ENCODE data around the gene CFTR. TPM values are rescaled to one million over a fixed set of nuclear protein-coding genes. Genes with fewer than 3 reads are reported as not detected.
A peak's percentile ranks its signal among the peaks of the same experiment; 100 is the strongest.

CFTR gene
- polyA plus RNA-seq, 2 of the 4 experiments (the other 2 are of a cell fraction), result 0.13 to 0.31 TPM

DNA sequence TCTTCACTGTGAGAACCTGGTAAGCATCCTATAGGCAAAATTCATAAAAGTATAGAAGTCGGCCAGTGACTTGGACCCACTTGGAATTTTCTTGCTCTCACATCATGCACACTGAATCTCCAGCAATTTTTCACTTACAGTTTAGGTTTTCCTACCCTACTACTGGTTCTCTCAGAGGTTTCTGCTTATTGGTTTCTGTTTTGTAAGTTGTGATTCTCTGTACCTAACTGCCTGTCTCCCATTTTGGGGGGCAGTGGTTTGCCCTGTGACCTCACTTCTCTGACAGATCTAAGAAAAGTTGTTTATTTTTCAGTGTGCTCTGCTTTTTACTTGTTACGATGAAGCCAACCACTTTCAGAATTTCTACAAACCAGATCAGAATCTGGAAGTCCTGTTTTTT lies 158.1 kb downstream of the CFTR start:
- H3K4me2 ChIP-seq, result no peak overlapping the region
- TF ChIP-seq FOXS1 (CRISPR knock-in tag; IDR thresholded peaks at IDR 0.05), result no peak
- no peak for TF ChIP-seq JUNB (IDR thresholded peaks at IDR 0.05)
- TF ChIP-seq, protein P1, sequence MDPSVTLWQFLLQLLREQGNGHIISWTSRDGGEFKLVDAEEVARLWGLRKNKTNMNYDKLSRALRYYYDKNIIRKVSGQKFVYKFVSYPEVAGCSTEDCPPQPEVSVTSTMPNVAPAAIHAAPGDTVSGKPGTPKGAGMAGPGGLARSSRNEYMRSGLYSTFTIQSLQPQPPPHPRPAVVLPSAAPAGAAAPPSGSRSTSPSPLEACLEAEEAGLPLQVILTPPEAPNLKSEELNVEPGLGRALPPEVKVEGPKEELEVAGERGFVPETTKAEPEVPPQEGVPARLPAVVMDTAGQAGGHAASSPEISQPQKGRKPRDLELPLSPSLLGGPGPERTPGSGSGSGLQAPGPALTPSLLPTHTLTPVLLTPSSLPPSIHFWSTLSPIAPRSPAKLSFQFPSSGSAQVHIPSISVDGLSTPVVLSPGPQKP (IDR thresholded peaks at IDR 0.05; ENCODE audit: low read depth, low read length), result no peak
- TF ChIP-seq POLR2A (IDR thresholded peaks at IDR 0.05; ENCODE audit: low read length), result no peak
- TF ChIP-seq SMC3 (IDR thresholded peaks at IDR 0.05), result no peak
- no peak for TF ChIP-seq CBX8 (IDR thresholded peaks at IDR 0.05)
- TF ChIP-seq, protein P2, sequence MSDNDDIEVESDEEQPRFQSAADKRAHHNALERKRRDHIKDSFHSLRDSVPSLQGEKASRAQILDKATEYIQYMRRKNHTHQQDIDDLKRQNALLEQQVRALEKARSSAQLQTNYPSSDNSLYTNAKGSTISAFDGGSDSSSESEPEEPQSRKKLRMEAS (IDR thresholded peaks at IDR 0.05), result no peak
- ChIA-PET CTCF (no interaction called here), POLR2A (no interaction called here)
- ATAC-seq (no peak), DNase-seq (ENCODE audit: low read depth in 1 of 2, low spot score in 1 of 2) (no peak), FAIRE-seq (no peak)
- no peak overlapping the region for H3K4me3 ChIP-seq
- no peaks in the 10 kb centered on the region for H3K9me3 ChIP-seq
- no peaks in the 10 kb centered on the region for H3K4me1 ChIP-seq
- WGBS (ENCODE audit: missing lambda C conversion rate), result 81% methylated on average over 2 of the region's 2 CpGs
- no peak overlapping the region for H3K27ac ChIP-seq

DNA sequence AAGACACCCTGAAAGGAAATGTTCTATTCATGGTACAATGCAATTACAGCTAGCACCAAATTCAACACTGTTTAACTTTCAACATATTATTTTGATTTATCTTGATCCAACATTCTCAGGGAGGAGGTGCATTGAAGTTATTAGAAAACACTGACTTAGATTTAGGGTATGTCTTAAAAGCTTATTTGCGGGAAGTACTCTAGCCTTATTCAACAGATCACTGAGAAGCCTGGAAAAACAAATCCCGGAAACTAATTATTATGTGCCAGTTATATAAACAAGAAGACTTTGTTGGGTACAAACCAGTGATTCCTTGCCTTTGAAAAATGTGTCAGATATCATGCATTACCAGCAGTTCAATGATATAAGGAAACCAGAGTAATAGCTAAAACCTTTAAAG lies 160.1 kb downstream of the CFTR start:
- POLR2A ChIA-PET, result no interaction called here
- H3K4me3 ChIP-seq, result no peak overlapping the region
- no peak overlapping the region for H3K27ac ChIP-seq
- no peak for FAIRE-seq
- no peaks in the 10 kb centered on the region for H3K9me3 ChIP-seq
- TF ChIP-seq SREBF2 (IDR thresholded peaks at IDR 0.05) (no peak), TFCP2L1 (CRISPR knock-in tag; IDR thresholded peaks at IDR 0.05) (no peak)
- TF ChIP-seq, protein P3, sequence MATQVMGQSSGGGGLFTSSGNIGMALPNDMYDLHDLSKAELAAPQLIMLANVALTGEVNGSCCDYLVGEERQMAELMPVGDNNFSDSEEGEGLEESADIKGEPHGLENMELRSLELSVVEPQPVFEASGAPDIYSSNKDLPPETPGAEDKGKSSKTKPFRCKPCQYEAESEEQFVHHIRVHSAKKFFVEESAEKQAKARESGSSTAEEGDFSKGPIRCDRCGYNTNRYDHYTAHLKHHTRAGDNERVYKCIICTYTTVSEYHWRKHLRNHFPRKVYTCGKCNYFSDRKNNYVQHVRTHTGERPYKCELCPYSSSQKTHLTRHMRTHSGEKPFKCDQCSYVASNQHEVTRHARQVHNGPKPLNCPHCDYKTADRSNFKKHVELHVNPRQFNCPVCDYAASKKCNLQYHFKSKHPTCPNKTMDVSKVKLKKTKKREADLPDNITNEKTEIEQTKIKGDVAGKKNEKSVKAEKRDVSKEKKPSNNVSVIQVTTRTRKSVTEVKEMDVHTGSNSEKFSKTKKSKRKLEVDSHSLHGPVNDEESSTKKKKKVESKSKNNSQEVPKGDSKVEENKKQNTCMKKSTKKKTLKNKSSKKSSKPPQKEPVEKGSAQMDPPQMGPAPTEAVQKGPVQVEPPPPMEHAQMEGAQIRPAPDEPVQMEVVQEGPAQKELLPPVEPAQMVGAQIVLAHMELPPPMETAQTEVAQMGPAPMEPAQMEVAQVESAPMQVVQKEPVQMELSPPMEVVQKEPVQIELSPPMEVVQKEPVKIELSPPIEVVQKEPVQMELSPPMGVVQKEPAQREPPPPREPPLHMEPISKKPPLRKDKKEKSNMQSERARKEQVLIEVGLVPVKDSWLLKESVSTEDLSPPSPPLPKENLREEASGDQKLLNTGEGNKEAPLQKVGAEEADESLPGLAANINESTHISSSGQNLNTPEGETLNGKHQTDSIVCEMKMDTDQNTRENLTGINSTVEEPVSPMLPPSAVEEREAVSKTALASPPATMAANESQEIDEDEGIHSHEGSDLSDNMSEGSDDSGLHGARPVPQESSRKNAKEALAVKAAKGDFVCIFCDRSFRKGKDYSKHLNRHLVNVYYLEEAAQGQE (IDR thresholded peaks at IDR 0.05), result no peak
- TF ChIP-seq, protein P4, sequence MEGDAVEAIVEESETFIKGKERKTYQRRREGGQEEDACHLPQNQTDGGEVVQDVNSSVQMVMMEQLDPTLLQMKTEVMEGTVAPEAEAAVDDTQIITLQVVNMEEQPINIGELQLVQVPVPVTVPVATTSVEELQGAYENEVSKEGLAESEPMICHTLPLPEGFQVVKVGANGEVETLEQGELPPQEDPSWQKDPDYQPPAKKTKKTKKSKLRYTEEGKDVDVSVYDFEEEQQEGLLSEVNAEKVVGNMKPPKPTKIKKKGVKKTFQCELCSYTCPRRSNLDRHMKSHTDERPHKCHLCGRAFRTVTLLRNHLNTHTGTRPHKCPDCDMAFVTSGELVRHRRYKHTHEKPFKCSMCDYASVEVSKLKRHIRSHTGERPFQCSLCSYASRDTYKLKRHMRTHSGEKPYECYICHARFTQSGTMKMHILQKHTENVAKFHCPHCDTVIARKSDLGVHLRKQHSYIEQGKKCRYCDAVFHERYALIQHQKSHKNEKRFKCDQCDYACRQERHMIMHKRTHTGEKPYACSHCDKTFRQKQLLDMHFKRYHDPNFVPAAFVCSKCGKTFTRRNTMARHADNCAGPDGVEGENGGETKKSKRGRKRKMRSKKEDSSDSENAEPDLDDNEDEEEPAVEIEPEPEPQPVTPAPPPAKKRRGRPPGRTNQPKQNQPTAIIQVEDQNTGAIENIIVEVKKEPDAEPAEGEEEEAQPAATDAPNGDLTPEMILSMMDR (IDR thresholded peaks at IDR 0.05), result no peak
- 95% methylated on average over 2 of the region's 2 CpGs for WGBS (ENCODE audit: missing lambda C conversion rate)
- CTCF ChIA-PET, result interaction anchor here (1.2 kb wide), 1 partner anchor 75 kb away, joined by 4 read pairs; no protein-coding TSS in a partner anchor
- ATAC-seq, result no peak
- DNase-seq (ENCODE audit: low read depth in 1 of 2, low spot score in 1 of 2), result no peak
- peaks cover 2% of the 10 kb centered on the region; the same call in 2 of the 3 replicates for H3K4me1 ChIP-seq
- no peak overlapping the region for H3K4me2 ChIP-seq

DNA sequence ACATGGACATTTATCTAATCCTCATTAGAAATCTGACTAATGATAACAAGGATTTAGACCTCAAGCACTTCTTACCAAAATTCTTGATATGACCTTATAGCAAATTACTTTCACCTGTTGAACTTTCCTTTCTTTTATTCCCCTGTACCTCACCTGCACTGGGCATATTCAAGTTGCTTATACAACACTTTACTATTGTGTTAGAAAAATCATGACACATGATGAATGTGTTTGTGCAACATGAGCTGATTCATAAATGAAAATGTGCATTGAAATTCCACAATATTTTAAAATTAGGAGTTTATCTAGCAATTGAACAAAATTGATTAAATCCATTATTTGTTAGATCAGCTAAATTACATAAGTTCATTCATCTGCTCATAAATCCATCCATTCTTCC lies 160.6 kb downstream of the CFTR start:
- CTCF ChIA-PET, result interaction anchor here (1.2 kb wide), 1 partner anchor 76 kb away, joined by 4 read pairs; no protein-coding TSS in a partner anchor
- TF ChIP-seq CBX8 (IDR thresholded peaks at IDR 0.05) (no peak), MAFK (IDR thresholded peaks at IDR 0.05; ENCODE audit: partially characterized antibody) (peak; percentile 21)
- H3K4me1 ChIP-seq, result peaks cover 7% of the 10 kb centered on the region
- no peaks in the 10 kb centered on the region for H3K9me3 ChIP-seq
- H3K4me2 ChIP-seq, result no peak overlapping the region
- DNase-seq (ENCODE audit: low read depth in 1 of 2, low spot score in 1 of 2) (no peak), FAIRE-seq (no peak), ATAC-seq (no peak)
- POLR2A ChIA-PET, result no interaction called here
- no peak overlapping the region for H3K27ac ChIP-seq
- no peak overlapping the region for H3K4me3 ChIP-seq

DNA sequence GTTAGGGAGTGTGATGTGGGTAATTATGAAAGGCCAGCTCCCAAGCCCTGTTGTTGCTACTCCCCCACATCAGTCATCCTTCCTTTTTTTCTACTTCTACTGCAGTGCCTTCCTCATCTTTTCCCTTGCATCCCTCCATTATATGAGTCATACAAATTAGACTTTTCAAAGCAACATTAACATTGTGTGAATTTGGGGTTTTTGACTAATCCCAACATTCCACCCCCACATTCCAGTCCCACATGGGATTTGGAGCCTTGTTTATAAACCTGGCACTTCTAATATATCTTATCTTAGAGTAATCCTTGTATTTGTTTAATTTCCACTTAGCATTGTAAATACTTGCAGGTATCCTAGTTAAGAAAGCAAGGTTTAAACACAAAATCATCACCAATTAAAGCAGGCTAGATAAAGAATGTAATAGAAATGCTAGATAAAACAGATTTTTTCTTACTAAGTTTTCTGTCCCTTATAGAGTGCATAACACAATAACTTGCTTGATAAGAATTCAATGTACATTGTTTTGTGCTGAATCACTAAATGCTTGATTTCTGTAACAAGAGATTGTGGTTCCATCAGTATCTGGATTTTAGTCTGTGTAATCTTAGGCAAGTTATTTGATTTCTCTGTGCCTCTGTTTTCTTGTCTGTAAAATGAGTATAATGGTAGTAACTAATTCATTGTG lies 165.8 kb downstream of the CFTR start:
- Histone ChIP-seq H3K4me2 (peak overlapping the region; percentile 35), H3K4me1 (peaks cover 18% of the 10 kb centered on the region), H3K27ac (peak overlapping the region in 1 of 2 experiments; percentile 67; a peak in 3 of 6 replicates), H3K9me3 (no peaks in the 10 kb centered on the region), H3K4me3 (no peak overlapping the region)
- CTCF ChIA-PET, result no interaction called here
- POLR2A ChIA-PET, result no interaction called here
- ATAC-seq (peak in 1 of 2 experiments; percentile 56; a peak in 3 of 6 replicates), FAIRE-seq (peak; percentile 7), DNase-seq (ENCODE audit: low read depth in 1 of 2, low spot score in 1 of 2) (peak in 1 of 2 experiments; percentile 16)
- no peak for TF ChIP-seq SMC3 (IDR thresholded peaks at IDR 0.05)
- TF ChIP-seq, protein P5, sequence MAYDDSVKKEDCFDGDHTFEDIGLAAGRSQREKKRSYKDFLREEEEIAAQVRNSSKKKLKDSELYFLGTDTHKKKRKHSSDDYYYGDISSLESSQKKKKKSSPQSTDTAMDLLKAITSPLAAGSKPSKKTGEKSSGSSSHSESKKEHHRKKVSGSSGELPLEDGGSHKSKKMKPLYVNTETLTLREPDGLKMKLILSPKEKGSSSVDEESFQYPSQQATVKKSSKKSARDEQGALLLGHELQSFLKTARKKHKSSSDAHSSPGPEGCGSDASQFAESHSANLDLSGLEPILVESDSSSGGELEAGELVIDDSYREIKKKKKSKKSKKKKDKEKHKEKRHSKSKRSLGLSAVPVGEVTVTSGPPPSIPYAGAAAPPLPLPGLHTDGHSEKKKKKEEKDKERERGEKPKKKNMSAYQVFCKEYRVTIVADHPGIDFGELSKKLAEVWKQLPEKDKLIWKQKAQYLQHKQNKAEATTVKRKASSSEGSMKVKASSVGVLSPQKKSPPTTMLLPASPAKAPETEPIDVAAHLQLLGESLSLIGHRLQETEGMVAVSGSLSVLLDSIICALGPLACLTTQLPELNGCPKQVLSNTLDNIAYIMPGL (CRISPR knock-in tag; IDR thresholded peaks at IDR 0.05; ENCODE audit: borderline replicate concordance), result no peak
- TF ChIP-seq, protein P4 (IDR thresholded peaks at IDR 0.05), result no peak
- TF ChIP-seq HEYL (CRISPR knock-in tag; IDR thresholded peaks at IDR 0.05), result no peak
- peak; percentile 17 for TF ChIP-seq JUNB (IDR thresholded peaks at IDR 0.05)
- no peak for TF ChIP-seq RFX5 (IDR thresholded peaks at IDR 0.05)
- peak; percentile 28; the same call in 1 of the 2 replicates for TF ChIP-seq GATA3 (IDR thresholded peaks at IDR 0.05; ENCODE audit: borderline replicate concordance)
- TF ChIP-seq ZSCAN20 (CRISPR knock-in tag; IDR thresholded peaks at IDR 0.05), result no peak
- no peak for TF ChIP-seq CBX8 (IDR thresholded peaks at IDR 0.05)
- no peak for TF ChIP-seq NR3C1 (IDR thresholded peaks at IDR 0.05)
- TF ChIP-seq BHLHE40 (IDR thresholded peaks at IDR 0.05; ENCODE audit: low read depth, low read length), result no peak
